Spleen (tissue), 11 donors: ENCODE measurements around the gene TMEM131. TPM values are rescaled to one million over a fixed set of nuclear protein-coding genes. Genes with fewer than 3 reads are reported as not detected.

Experiments
- DNase-seq: peaks from one replicate; pipeline ENCODE4 v3.0.0-alpha.2; 2020
- H3K27ac ChIP-seq, 8 donors: fragments of 200-600 bp; sonication (generic) in 7 of 8; 1 replicate in 4 of 8; 2 replicates in 4 of 8; pipeline versions ENCODE4 v1.5.0 to v1.8.0; 2016 to 2021; ENCODE audit warnings: inconsistent platforms in 4 of 8, mild to moderate bottlenecking in 4 of 8, moderate library complexity in 1 of 8
- H3K27me3 ChIP-seq, 7 donors: fragments of 200-600 bp; sonication (generic) in 6 of 7; replicated peaks in 1 of 7; 1 replicate in 4 of 7; 2 replicates in 3 of 7; pipeline versions ENCODE4 v1.5.0 to v1.8.0; 2016 to 2021; ENCODE audit warnings: inconsistent platforms in 3 of 7, mild to moderate bottlenecking in 1 of 7
- H3K36me3 ChIP-seq, 6 donors: fragments of 200-600 bp; sonication (generic) in 5 of 6; 1 replicate in 4 of 6; 2 replicates in 2 of 6; pipeline versions ENCODE4 v1.5.0 to v1.8.0; 2016 to 2021; ENCODE audit warnings: inconsistent platforms in 2 of 6
- H3K4me1 ChIP-seq, 6 donors: fragments of 200-600 bp; sonication (generic) in 5 of 6; 1 replicate in 3 of 6; 2 replicates in 3 of 6; pipeline versions ENCODE4 v1.5.0 to v1.8.0; 2016 to 2021; ENCODE audit warnings: inconsistent platforms in 3 of 6
- H3K4me3 ChIP-seq, 8 donors: fragments of 200-600 bp; sonication (generic) in 7 of 8; 1 replicate in 4 of 8; 2 replicates in 4 of 8; pipeline versions ENCODE4 v1.5.0 to v1.8.0; 2016 to 2021; ENCODE audit warnings: inconsistent platforms in 4 of 8, mild to moderate bottlenecking in 4 of 8, moderate library complexity in 2 of 8
- H3K9me3 ChIP-seq, 8 donors: fragments of 200-600 bp; sonication (generic) in 7 of 8; 1 replicate in 4 of 8; 2 replicates in 4 of 8; pipeline versions ENCODE4 v1.5.0 to v1.8.0; 2016 to 2021; ENCODE audit warnings: inconsistent platforms in 4 of 8
- CTCF ChIP-seq, 11 experiments: fragments of 200-600 bp in 7 of 11; fragments of 450-650 bp in 4 of 11; sonication (generic) in 4 of 11; IDR thresholded peaks in 8 of 11; conservative IDR thresholded peaks in 3 of 11; 1 replicate in 7 of 11; 2 replicates in 4 of 11; pipeline versions ENCODE4 v1.4.0 to v1.8.0; 2016 to 2021; ENCODE audit warnings: antibody characterized with exemption in 11 of 11, inconsistent platforms in 4 of 11, mild to moderate bottlenecking in 1 of 11
- POLR2A ChIP-seq, 3 donors: fragments of 450-650 bp; IDR thresholded peaks; one replicate each; pipeline ENCODE4 v1.5.1; 2017; ENCODE audit warnings: antibody characterized with exemption in 3 of 3, mild to moderate bottlenecking in 1 of 3
- POLR2AphosphoS5 ChIP-seq, 3 donors: sonication (generic); formaldehyde crosslinking; IDR thresholded peaks; one replicate each; pipeline ENCODE4 v1.5.1; 2017; ENCODE audit warnings: antibody characterized with exemption in 3 of 3
- WGBS, 5 donors: extraction: QIAGEN DNeasy Blood & Tissue Kit in 3 of 5; methylation state at CpG; one replicate each; pipeline versions ENCODE4 v1.1.5 to v1.1.7; 2013 to 2018; 5-methylcytosine and 5-hydroxymethylcytosine counted together
- intact Hi-C: fragments of 100-400 bp; cut with DNase I; formaldehyde crosslinking; loops from one replicate; pipeline ENCODE4 v1.15.0; 2023; ENCODE audit warnings: low total_unique reads
- polyA plus RNA-seq, 3 donors: library from polyadenylated mRNA; stranded (reverse); fragments of 200-250 nt; gene quantifications; one replicate each; pipeline ENCODE4 v1.2.1, GENCODE V29; 2013
- total RNA-seq, 7 donors: library from RNA; depleted of rRNA in 3 of 7; stranded (reverse); fragments of >200 nt in 3 of 7; fragmentation: NEBNext Ultra II Directional in 4 of 7; extraction: Animal tissue kit (Norgen Biotek cat#: 25700) in 4 of 7; gene quantifications; one replicate each; pipeline versions ENCODE4 v1.1.0 to v1.2.1, GENCODE V29; 2016 to 2021
- donor health status: healthy with polysubstance abuse.
- donor health status: DM: no; HTN: no; CAD: no; lungs with moderate emphysema.
- donor health status: DM: no; HTN: no; CAD: no.
- donor health status: Bipolar disorder and iron deficiency.
- donor health status: healthy.
- donor health status: DM: no; HTN: no; CAD: no.
- donor health status: DM: yes; HTN: yes; CAD: no.

Gene TMEM131
- total and polyA plus RNA-seq, 10 donors = 9.2 to 74.0 (median 61.6) TPM

GRCh38 chr2:98036349-98037000 is 40.7 kb upstream of the TMEM131 start:
- Histone ChIP-seq H3K36me3 (no peaks in the 10 kb centered on the region), H3K27ac (no peak overlapping the region), H3K9me3 (no peaks in the 10 kb centered on the region), H3K4me1 (peaks cover 0 to 25% (median 11%) of the 10 kb centered on the region in 6 donors), H3K27me3 (no peaks in the 10 kb centered on the region), H3K4me3 (no peak overlapping the region)
- intact Hi-C loops = no loop called here
- TF ChIP-seq POLR2A (IDR thresholded peaks at IDR 0.05) = no peak
- no peak for TF ChIP-seq POLR2AphosphoS5 (IDR thresholded peaks at IDR 0.05)
- no peak for TF ChIP-seq CTCF (IDR thresholded peaks at IDR 0.05 in 8 of 11, conservative IDR thresholded peaks at IDR 0.05 in 3 of 11)
- DNase-seq = no peak
- WGBS, 5 donors = 88 to 95% (median 92%) methylated on average over 8 of the region's 8 CpGs

- Histone ChIP-seq H3K36me3 (no peaks in the 10 kb centered on the region), H3K4me3 (no peak overlapping the region), H3K9me3 (no peaks in the 10 kb centered on the region), H3K4me1 (peaks cover 0 to 20% (median 8%) of the 10 kb centered on the region in 6 donors), H3K27ac (no peak overlapping the region), H3K27me3 (no peaks in the 10 kb centered on the region)
- no peak for DNase-seq
- TF ChIP-seq POLR2A (IDR thresholded peaks at IDR 0.05) = no peak
- TF ChIP-seq CTCF (IDR thresholded peaks at IDR 0.05 in 8 of 11, conservative IDR thresholded peaks at IDR 0.05 in 3 of 11) = no peak
- TF ChIP-seq POLR2AphosphoS5 (IDR thresholded peaks at IDR 0.05) = no peak
- intact Hi-C loops = no loop called here
- 78 to 84% (median 82%) methylated on average over 14 of the region's 14 CpGs for WGBS, 5 donors
Observed at GRCh38 chr2:98034745-98035144, 39.0 kb upstream of the TMEM131 start.

GRCh38 chr2:98032086-98032485 is 36.3 kb upstream of the TMEM131 start:
- Histone ChIP-seq H3K4me3 (no peak overlapping the region), H3K27ac (no peak overlapping the region), H3K9me3 (no peaks in the 10 kb centered on the region), H3K4me1 (peaks cover 9 to 31% (median 20%) of the 10 kb centered on the region in 6 donors), H3K27me3 (no peaks in the 10 kb centered on the region), H3K36me3 (no peaks in the 10 kb centered on the region)
- no peak for DNase-seq
- intact Hi-C loops = no loop called here
- 74 to 91% (median 89%) methylated on average over 2 of the region's 2 CpGs for WGBS, 5 donors
- TF ChIP-seq POLR2AphosphoS5 (IDR thresholded peaks at IDR 0.05) = no peak
- TF ChIP-seq CTCF (IDR thresholded peaks at IDR 0.05 in 8 of 11, conservative IDR thresholded peaks at IDR 0.05 in 3 of 11) = no peak
- TF ChIP-seq POLR2A (IDR thresholded peaks at IDR 0.05) = no peak

GRCh38 chr2:98029718-98030222 is 34.0 kb upstream of the TMEM131 start:
- Histone ChIP-seq H3K4me3 (no peak overlapping the region), H3K27me3 (no peaks in the 10 kb centered on the region), H3K4me1 (peaks cover 18 to 48% (median 37%) of the 10 kb centered on the region in 6 donors), H3K27ac (no peak overlapping the region), H3K9me3 (no peaks in the 10 kb centered on the region), H3K36me3 (no peaks in the 10 kb centered on the region)
- intact Hi-C loops = no loop called here
- WGBS, 5 donors = 87 to 89% (median 88%) methylated on average over 6 of the region's 6 CpGs
- DNase-seq = no peak
- TF ChIP-seq POLR2AphosphoS5 (IDR thresholded peaks at IDR 0.05) (no peak), POLR2A (IDR thresholded peaks at IDR 0.05) (no peak), CTCF (IDR thresholded peaks at IDR 0.05 in 8 of 11, conservative IDR thresholded peaks at IDR 0.05 in 3 of 11) (no peak)
